GM12878 (cell line): ENCODE results near the gene NR4A2. TPM values are rescaled to one million over a fixed set of nuclear protein-coding genes. Genes with fewer than 3 reads are reported as not detected.

ENCODE experiments used
- ATF7 ChIP-seq: fragments of 450-650 bp; IDR thresholded peaks from 2 replicates; pipeline ENCODE4 v1.6.1; 2016; ENCODE audit warnings: low read depth, mild to moderate bottlenecking
- EED ChIP-seq: sonication (generic); IDR thresholded peaks from 2 replicates; pipeline ENCODE4 v1.6.1; 2016; ENCODE audit warnings: antibody characterized with exemption, low read depth
- FOXM1 ChIP-seq: IDR thresholded peaks from 2 replicates; pipeline ENCODE4 v1.6.1; 2012; ENCODE audit warnings: low read depth, mild to moderate bottlenecking, inconsistent platforms, low read length, moderate library complexity
- NKRF ChIP-seq: fragments of 450-650 bp; conservative IDR thresholded peaks from 2 replicates; pipeline ENCODE4 v1.6.1; 2017; ENCODE audit warnings: mild to moderate bottlenecking, moderate library complexity
- PAX8 ChIP-seq: fragments of 450-650 bp; IDR thresholded peaks from 2 replicates; pipeline ENCODE4 v1.6.1; 2017; ENCODE audit warnings: mild to moderate bottlenecking, moderate library complexity
- POLR2AphosphoS5 ChIP-seq: IDR thresholded peaks from 2 replicates; pipeline ENCODE4 v1.6.1; 2011; ENCODE audit warnings: mild to moderate bottlenecking, low read length, inconsistent platforms
- RAD51 ChIP-seq: fragments of 450-650 bp; IDR thresholded peaks from 2 replicates; pipeline ENCODE4 v1.6.1; 2016; ENCODE audit warnings: moderate library complexity, mild to moderate bottlenecking, inconsistent platforms
- SMARCA5 ChIP-seq: fragments of 450-650 bp; IDR thresholded peaks from 2 replicates; pipeline ENCODE4 v1.6.1; 2017; ENCODE audit warnings: mild to moderate bottlenecking
- SREBF1 ChIP-seq: IDR thresholded peaks from 2 replicates; pipeline ENCODE4 v1.6.1; 2012; ENCODE audit warnings: mild to moderate bottlenecking, low read length
- TAF1 ChIP-seq: IDR thresholded peaks from 2 replicates; pipeline ENCODE4 v1.6.1; 2011; ENCODE audit warnings: mild to moderate bottlenecking, low read depth, low read length, borderline replicate concordance
- polyA plus RNA-seq, 11 experiments: library from polyadenylated mRNA; depleted of rRNA in 4 of 11; unstranded in 6 of 11; stranded (reverse) in 5 of 11; fragments of >200 nt; fragmentation: Nextera tagmentation in 4 of 11; fragmentation: Illumina TruSeq in 1 of 11; extraction: Ambion mirVana in 4 of 11; extraction: Trizol in 1 of 11; gene quantifications; 1 replicate in 1 of 11; 2 replicates in 10 of 11; pipeline versions ENCODE4 v1.2.1 to v1.2.3, GENCODE V29; 2011 to 2016; ENCODE audit warnings: inconsistent platforms in 2 of 11, missing spikeins in 2 of 11, low read depth in 1 of 11
- total RNA-seq, 4 experiments: library from RNA; depleted of rRNA in 3 of 4; stranded (reverse); fragments of >200 nt in 3 of 4; fragmentation: Illumina TruSeq in 1 of 4; extraction: Trizol in 1 of 4; gene quantifications; 2 replicates each; pipeline versions ENCODE4 v1.2.1 to v1.2.3, GENCODE V29; 2013 to 2021

Gene NR4A2
- total and polyA plus RNA-seq, 10 of the 15 experiments (the other 5 are each of a cell fraction or from before 2014, with no cell fraction given) = 0.15 to 3.4 (median 0.58) TPM

DNA sequence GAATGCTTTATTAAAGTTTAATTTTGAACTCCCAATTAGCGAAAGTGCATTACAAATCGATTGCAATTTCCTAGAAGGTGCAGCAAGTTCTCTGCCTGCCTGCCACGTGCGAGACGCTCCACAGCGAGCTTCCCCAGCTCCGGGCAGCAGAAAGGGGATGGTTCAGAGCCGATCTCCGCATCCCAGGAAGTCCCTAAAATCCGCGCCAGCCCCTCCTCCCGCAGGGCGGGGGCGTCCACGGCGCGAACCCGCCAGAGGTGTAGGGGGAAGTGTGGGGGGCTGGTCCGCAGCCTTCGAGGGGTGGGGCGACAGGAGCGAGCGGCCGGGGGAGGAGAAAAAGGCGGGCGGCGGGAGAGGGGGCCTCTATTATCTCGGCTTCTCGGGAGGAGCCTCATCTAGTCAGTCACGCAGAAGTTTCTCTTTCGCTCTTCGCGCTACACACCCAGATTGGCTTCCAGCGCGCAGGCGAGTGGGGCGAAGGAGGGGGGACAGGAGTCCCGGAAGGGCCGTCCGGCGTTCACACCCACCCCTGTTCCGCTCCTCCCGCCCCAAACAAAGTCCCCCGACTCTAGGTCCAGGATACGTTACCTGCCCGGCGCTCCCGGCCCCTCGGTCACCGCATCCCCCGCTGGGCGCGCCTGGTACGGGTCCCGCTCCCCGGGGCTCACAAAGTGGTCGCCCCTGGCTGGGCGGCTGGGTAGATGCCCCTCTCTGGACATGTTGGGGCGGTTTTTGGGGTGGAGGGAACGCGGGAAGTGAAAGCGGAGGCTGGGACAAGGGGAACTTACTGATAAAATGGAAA, 9.1 kb upstream of the NR4A2 start (continued):
- TF ChIP-seq NKRF (peak; percentile 71; the same call in 1 of the 2 replicates), SREBF1 (no peak), TAF1 (peak; percentile 77; the same call in 1 of the 2 replicates), POLR2AphosphoS5 (peak; percentile 84), FOXM1 (peak; percentile 56; the same call in 1 of the 2 replicates), SMARCA5 (peak; percentile 32; the same call in 1 of the 2 replicates), EED (peak; percentile 63; the same call in 1 of the 2 replicates), ATF7 (0 out of 2 replicates have a peak, but pooled peaks have one; percentile 25), PAX8 (no peak), RAD51 (peak; percentile 28; the same call in 1 of the 2 replicates)
- TF ChIP-seq, all 136 proteins: peak for 58
